Muscle of leg (tissue), 11 donors: ENCODE data around the gene AUTS2. TPM values are rescaled to one million over a fixed set of nuclear protein-coding genes. Genes with fewer than 3 reads are reported as not detected.

Source experiments
- DNase-seq: peaks from one replicate; pipeline ENCODE4 v3.0.0; 2013
- H3K27ac ChIP-seq: one replicate; pipeline ENCODE4 v1.5.1; 2013; ENCODE audit warnings: mild to moderate bottlenecking, low read length, control low read depth
- H3K27me3 ChIP-seq: one replicate; pipeline ENCODE4 v1.6.1; 2013; ENCODE audit warnings: low read length; ENCODE audit not compliant: control insufficient read depth, insufficient read depth
- H3K36me3 ChIP-seq: one replicate; pipeline ENCODE4 v1.6.1; 2013; ENCODE audit warnings: low read length; ENCODE audit not compliant: control insufficient read depth, insufficient read depth
- H3K4me1 ChIP-seq: one replicate; pipeline ENCODE4 v1.6.1; 2013; ENCODE audit warnings: low read length; ENCODE audit not compliant: control insufficient read depth, insufficient read depth
- H3K4me3 ChIP-seq: one replicate; pipeline ENCODE4 v1.5.1; 2013; ENCODE audit warnings: low read length, control low read depth
- H3K9me3 ChIP-seq: replicated peaks from 2 replicates; pipeline ENCODE4 v1.6.1; 2013; ENCODE audit warnings: low read depth, low read length; ENCODE audit not compliant: control insufficient read depth
- WGBS: methylation state at CpG from one replicate; pipeline ENCODE4 v1.1.5; 2013; ENCODE audit warnings: missing lambda C conversion rate; ENCODE audit not compliant: insufficient coverage; 5-methylcytosine and 5-hydroxymethylcytosine counted together
- polyA plus RNA-seq, 8 donors: library from polyadenylated mRNA; unstranded; fragments of 120-200 nt; gene quantifications; one replicate each; pipeline versions ENCODE4 v1.2.1 to v1.2.3, GENCODE V29; 2013; ENCODE audit warnings: inconsistent platforms in 1 of 8, low replicate concordance in 1 of 8; ENCODE audit not compliant: insufficient read length in 8 of 8, insufficient read depth in 1 of 8
- total RNA-seq: library from RNA; stranded (reverse); fragments of 120-200 nt; gene quantifications from one replicate; pipeline ENCODE4 v1.2.4, GENCODE V29; 2013

The AUTS2 gene
- total and polyA plus RNA-seq, 9 donors, result 28.6 to 92.3 (median 58.8) TPM

DNA sequence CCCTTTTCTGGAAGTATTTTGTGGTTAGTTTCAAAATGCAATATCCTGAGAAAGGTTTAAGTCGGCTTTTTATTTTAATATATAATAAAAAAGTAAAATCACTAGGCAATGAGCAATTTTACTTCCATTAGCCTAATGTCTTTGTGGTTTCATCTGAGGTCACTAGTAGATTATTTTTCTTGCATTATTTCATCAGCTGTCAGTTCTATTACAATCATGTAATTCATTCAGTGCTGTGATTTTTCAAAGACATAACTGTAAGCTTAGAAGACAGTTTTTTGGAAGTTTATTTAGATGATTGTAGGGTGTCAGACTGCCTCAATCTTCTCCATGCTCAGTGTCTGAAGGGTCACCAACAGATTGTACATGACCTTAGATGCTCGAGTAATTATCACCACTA is 965.7 kb downstream of the AUTS2 start:
- DNase-seq, result no peak
- WGBS, result no CpG with 5 or more reads among the region's 2 CpGs
- no peaks in the 10 kb centered on the region for H3K36me3 ChIP-seq

DNA sequence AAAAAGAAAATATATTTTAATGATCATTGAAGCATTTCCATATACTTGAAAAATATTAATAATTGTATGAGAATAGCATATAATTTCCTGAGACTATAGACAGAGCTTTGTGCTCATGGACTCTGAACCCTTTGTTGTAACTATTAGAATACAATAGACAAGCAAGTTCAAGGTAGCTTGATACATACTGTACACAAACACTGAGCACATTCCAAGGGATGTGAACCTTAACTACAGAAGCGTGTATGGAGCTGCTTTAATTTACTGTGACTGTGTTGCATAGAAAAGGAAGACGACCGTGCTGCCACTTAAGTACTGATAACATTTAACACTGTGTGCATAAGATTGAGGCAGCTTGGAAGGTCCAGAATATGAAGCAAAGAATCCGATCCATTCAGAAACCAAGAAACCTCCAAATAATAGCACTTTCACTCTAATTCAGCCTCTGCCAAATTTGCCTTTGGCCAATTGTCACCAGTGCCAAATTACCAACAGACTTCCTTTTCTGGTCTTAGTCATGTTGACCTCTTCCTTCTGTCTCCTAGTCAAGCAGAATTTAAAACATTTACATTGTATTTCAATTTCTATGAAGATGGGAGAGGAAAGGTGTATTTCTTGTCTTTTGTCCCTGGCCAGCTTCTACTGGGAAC is 967.6 kb downstream of the AUTS2 start:
- Histone ChIP-seq H3K9me3 (no peaks in the 10 kb centered on the region), H3K27ac (no peak overlapping the region), H3K27me3 (no peaks in the 10 kb centered on the region), H3K4me3 (no peak overlapping the region), H3K36me3 (no peaks in the 10 kb centered on the region), H3K4me1 (peaks cover 17% of the 10 kb centered on the region)
- WGBS, result 50% methylated on average over 4 of the region's 4 CpGs
- DNase-seq, result no peak

More for the DNA sequence above, 965.7 kb downstream of the AUTS2 start:
- Histone ChIP-seq H3K27ac (no peak overlapping the region), H3K4me1 (peaks cover 4% of the 10 kb centered on the region), H3K27me3 (no peaks in the 10 kb centered on the region), H3K9me3 (no peaks in the 10 kb centered on the region), H3K4me3 (no peak overlapping the region)

DNA sequence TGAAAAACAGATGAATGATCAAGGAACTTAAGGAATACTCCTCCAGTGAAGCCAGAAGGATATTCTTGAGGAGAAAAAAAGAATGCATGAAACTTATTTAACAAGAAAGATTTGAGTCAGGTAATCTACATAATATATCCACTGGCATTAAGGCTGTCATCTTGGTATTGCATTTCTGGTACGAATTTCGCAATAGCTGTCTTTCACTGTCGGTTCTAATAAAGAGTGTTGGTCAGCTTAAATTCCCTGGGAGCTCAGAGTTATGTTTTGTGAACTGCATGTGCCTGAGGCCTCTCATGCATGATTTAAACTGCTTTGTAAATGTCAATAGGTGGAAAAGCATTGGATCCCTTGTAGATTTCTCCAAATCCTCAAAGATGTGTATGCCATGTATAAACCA is 968.4 kb downstream of the AUTS2 start:
- H3K27ac ChIP-seq, result no peak overlapping the region
- no peaks in the 10 kb centered on the region for H3K27me3 ChIP-seq
- H3K36me3 ChIP-seq, result no peaks in the 10 kb centered on the region
- H3K4me1 ChIP-seq, result peaks cover 22% of the 10 kb centered on the region
- DNase-seq, result no peak
- H3K9me3 ChIP-seq, result no peaks in the 10 kb centered on the region
- no CpG with 5 or more reads among the region's 3 CpGs for WGBS
- H3K4me3 ChIP-seq, result no peak overlapping the region

DNA sequence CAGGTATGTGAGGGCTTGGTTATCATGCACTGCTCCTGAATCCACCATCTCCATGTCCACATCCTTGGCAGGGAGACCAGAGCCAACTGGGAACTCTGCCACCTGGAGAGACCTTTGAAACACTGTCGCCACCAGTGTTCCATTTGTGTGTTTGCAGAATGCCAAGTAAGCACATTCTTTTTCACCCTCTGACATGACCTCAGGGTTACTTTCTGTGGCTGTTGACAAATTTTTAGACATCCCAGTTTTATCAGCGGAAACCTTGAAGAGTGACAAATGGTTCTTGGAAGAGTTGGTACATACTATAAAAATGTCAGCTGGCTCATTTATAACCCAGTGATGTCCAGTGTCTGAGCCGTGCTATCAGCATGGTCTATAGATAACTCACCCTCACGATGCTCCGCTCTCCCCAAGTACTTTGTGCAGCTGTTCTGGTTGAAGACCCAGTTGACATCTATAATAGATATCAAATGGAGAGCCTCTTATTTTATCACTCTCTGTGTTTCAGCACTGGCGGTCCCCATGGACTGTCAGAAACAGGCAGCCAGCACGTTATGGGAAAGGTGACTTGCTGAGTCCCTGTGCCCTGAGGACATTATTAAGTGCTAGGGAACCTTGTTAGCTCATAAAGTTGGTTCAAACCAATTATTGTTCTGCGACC is 970.5 kb downstream of the AUTS2 start:
- no peaks in the 10 kb centered on the region for H3K27me3 ChIP-seq
- H3K36me3 ChIP-seq, result peaks cover 3% of the 10 kb centered on the region
- DNase-seq, result peak; percentile 77
- peaks cover 34% of the 10 kb centered on the region for H3K4me1 ChIP-seq
- H3K9me3 ChIP-seq, result no peaks in the 10 kb centered on the region
- 70% methylated on average over 2 of the region's 8 CpGs for WGBS
- H3K27ac ChIP-seq, result peak overlapping the region; percentile 87
- no peak overlapping the region for H3K4me3 ChIP-seq

DNA sequence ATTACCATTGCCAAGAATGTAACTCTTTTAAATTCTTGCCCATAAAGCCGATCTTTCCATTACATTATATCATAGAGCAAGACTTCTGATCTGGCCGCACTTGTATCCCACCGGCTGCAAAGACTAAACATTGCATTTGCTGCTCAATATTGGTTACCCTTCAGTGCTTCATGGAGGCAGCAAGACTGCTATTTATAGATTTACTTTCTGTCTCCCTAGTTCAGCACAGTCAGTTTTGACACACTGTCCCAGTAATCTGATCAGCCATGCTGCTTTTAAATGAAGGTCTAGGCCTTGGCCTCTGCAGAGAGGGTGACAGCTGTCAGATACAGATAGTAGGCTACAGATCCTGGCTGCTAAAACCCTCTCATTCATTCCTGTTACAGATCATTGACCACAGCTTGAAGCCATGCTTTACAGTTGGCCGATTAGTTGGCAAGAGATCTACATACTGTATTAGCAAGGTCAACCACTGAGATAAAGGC is 971.1 kb downstream of the AUTS2 start:
- Histone ChIP-seq H3K4me1 (peaks cover 40% of the 10 kb centered on the region), H3K4me3 (no peak overlapping the region), H3K27me3 (no peaks in the 10 kb centered on the region), H3K27ac (peak overlapping the region; percentile 87), H3K36me3 (peaks cover 3% of the 10 kb centered on the region), H3K9me3 (no peaks in the 10 kb centered on the region)
- peak; percentile 85 for DNase-seq
- WGBS, result 57% methylated on average over 3 of the region's 4 CpGs

DNA sequence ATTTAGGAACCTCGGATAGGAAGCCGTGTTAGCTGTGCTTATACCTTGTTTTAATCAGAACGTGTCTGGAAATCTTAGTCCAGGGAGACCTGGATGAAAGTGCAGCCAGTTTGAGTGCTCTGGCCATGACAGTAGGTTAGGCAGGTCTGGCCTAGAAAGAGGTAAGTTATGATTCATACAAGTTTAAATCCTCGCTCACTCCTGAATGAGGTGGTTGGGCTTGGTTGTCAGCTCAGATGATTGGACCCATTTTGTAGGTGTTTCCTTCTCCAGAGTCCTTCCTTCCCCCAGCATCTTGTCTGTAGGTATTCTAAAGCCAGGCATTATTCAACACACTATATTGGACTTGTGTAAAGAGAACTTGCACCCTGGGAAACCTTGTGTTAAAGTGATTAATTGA is 971.8 kb downstream of the AUTS2 start:
- no peak overlapping the region for H3K4me3 ChIP-seq
- WGBS, result 90% methylated on average over 3 of the region's 4 CpGs
- peak overlapping the region; percentile 73 for H3K27ac ChIP-seq
- DNase-seq, result no peak
- H3K36me3 ChIP-seq, result peaks cover 3% of the 10 kb centered on the region
- no peaks in the 10 kb centered on the region for H3K27me3 ChIP-seq
- H3K4me1 ChIP-seq, result peaks cover 46% of the 10 kb centered on the region
- no peaks in the 10 kb centered on the region for H3K9me3 ChIP-seq

DNA sequence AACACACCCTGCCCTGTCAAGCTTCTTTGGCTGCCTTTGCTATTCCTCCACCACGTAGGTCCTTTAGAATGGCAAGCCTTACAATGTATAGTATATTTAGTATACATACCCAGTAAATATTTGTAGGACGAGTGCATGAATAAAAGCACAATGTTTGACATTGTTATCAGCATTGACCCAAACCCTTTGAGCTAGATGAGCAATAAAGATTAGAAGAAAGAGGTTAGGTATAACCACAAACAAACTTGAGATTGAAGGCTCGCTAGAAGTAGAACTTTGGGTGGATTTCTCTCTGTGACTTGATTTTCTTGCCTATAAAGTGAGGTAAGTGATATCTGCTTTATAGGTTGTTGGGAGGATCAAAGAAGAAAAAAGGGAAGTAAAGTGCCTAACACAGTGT is 972.7 kb downstream of the AUTS2 start:
- Histone ChIP-seq H3K4me1 (peaks cover 56% of the 10 kb centered on the region), H3K4me3 (no peak overlapping the region), H3K27me3 (no peaks in the 10 kb centered on the region), H3K36me3 (peaks cover 3% of the 10 kb centered on the region), H3K9me3 (no peaks in the 10 kb centered on the region), H3K27ac (no peak overlapping the region)
- WGBS, result 100% methylated on average over 1 of the region's 3 CpGs
- DNase-seq, result no peak

DNA sequence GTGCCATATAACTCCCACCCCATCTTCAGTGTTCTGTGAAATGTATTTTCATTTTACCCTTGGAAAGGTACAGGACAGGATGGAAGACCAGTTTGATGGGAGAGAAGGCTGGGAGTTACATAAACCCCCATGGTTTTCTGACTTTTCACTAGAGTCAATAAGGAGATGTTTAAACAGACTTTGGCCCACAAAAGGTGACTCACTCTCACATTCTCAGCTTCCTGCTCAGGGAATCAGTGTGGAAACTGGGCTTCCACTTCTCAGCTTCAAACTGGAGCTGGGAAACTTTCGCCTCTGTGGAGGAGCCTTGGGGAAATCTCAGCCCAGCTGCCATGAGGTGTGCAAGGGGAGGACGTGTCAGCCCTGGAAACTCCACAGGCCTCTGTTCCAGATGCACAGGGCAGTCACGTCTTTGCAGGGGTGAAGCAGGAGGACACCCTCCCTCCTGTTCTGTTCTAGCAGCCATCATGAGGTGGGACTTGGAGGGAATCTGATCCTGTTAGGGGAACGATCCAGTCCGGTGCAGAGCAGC is 973.2 kb downstream of the AUTS2 start:
- Histone ChIP-seq H3K27me3 (no peaks in the 10 kb centered on the region), H3K9me3 (no peaks in the 10 kb centered on the region), H3K4me1 (peaks cover 59% of the 10 kb centered on the region), H3K36me3 (peaks cover 3% of the 10 kb centered on the region), H3K27ac (peak overlapping the region; percentile 59), H3K4me3 (no peak overlapping the region)
- DNase-seq, result peak; percentile 95
- WGBS, result 33% methylated on average over 1 of the region's 5 CpGs

DNA sequence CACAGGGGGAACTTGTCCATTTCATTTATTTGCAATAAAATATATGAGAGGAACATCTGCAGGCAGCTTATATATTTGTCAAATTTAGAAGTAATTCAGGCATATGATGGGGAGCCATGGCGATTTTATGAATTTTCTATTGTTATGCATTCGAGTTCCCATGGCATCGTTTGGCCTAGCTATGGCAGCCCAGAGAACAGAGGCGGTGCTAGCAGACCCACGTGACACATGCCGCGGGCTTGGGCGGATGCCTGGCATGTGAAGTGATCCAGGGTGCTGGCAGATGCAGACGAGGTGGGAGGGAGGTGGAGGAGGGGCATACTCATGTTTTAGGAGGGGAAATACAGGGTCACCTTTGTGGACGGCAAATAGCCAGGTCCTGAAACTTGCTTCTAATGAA is 973.7 kb downstream of the AUTS2 start:
- Histone ChIP-seq H3K4me3 (no peak overlapping the region), H3K36me3 (peaks cover 3% of the 10 kb centered on the region), H3K27me3 (no peaks in the 10 kb centered on the region), H3K4me1 (peaks cover 59% of the 10 kb centered on the region), H3K9me3 (no peaks in the 10 kb centered on the region), H3K27ac (peak overlapping the region; percentile 59)
- WGBS, result 32% methylated on average over 10 of the region's 10 CpGs
- no peak for DNase-seq

DNA sequence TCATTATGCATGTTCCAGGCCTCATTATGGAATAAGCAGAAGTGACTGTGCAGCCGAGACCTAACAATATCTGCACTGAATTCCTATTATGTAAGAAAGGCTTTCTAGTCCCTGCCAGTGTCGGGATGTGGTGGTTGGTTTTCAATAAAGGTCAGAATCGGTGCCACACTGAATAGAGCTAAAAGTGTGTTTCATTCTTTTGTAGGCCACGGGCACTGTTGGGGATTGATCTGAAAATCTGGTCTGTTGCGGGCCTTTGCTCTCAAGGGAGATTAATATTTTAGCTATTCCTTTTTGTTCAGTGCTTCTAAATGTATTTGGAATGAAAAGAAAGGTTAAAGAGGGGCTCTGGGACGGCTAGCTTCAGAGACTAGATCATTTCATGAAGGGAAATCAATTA is 974.3 kb downstream of the AUTS2 start:
- 48% methylated on average over 4 of the region's 6 CpGs for WGBS
- Histone ChIP-seq H3K4me1 (peaks cover 59% of the 10 kb centered on the region), H3K27ac (no peak overlapping the region), H3K9me3 (no peaks in the 10 kb centered on the region), H3K36me3 (peaks cover 3% of the 10 kb centered on the region), H3K4me3 (no peak overlapping the region), H3K27me3 (no peaks in the 10 kb centered on the region)
- DNase-seq, result no peak
